ENCODE measurements around the gene TUBD1.
"Not testable (repeated sequence)": the region's sequence is repeated elsewhere in the genome, so short reads cannot be mapped to it uniquely, and the experiment has no call there.

Gene TUBD1

GRCh38 chr17:59845595-59846393 is 46.9 kb downstream of the TUBD1 start:
- TF ChIP-seq, protein P1, sequence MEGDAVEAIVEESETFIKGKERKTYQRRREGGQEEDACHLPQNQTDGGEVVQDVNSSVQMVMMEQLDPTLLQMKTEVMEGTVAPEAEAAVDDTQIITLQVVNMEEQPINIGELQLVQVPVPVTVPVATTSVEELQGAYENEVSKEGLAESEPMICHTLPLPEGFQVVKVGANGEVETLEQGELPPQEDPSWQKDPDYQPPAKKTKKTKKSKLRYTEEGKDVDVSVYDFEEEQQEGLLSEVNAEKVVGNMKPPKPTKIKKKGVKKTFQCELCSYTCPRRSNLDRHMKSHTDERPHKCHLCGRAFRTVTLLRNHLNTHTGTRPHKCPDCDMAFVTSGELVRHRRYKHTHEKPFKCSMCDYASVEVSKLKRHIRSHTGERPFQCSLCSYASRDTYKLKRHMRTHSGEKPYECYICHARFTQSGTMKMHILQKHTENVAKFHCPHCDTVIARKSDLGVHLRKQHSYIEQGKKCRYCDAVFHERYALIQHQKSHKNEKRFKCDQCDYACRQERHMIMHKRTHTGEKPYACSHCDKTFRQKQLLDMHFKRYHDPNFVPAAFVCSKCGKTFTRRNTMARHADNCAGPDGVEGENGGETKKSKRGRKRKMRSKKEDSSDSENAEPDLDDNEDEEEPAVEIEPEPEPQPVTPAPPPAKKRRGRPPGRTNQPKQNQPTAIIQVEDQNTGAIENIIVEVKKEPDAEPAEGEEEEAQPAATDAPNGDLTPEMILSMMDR (conservative IDR thresholded peaks at IDR 0.05) = no peak
- TF ChIP-seq ZFX (IDR thresholded peaks at IDR 0.05) = no peak
- peak overlapping the region; percentile 90; the same call in 1 of the 2 replicates for H3K27ac ChIP-seq

- H3K27ac ChIP-seq = peak overlapping the region; percentile 90
- TF ChIP-seq, protein P1 (conservative IDR thresholded peaks at IDR 0.05) = no peak
- TF ChIP-seq ZFX (IDR thresholded peaks at IDR 0.05) = no peak
Observed at GRCh38 chr17:59844884-59845594, 47.7 kb downstream of the TUBD1 start.

DNA sequence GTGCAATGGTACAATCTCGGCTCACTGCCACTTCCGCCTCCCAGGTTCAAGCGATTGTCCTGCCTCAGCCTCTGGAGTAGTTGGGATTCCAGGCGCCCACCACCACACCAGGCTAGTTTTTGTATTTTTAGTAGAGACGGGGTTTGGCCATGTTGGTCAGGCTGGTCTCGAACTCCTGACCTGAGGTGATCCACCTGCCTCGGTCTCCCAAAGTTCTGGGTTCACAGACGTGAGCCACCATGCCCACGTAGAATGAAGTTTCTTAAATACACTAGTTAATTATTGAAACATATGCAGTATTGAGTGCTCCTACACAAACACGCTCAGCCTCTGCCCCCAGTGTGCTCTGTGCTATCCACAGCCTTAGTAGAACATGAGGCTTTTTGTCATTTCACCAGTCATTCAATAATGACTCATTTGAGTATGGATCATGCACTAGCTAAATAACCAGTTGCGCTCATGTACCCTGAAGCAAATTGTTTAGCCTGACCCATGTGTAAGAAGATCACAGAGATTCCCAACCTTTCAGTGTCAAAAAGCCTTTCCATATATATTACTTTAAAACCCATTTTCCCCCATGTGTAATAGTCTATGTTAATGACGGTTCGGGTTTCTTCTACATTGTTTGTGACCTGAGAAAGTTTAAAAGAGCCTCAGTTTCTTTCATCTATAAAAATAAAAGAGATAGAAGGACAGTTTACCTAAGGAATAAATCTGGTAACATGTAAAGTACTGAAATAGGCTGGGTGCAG is 49.7 kb downstream of the TUBD1 start:
- TF ChIP-seq, protein P1 (conservative IDR thresholded peaks at IDR 0.05) = no peak
- no peak for TF ChIP-seq ZFX (IDR thresholded peaks at IDR 0.05)

GRCh38 chr17:59841882-59842263 is 50.9 kb downstream of the TUBD1 start:
- H3K27ac ChIP-seq = peak overlapping the region; percentile 18; the same call in 1 of the 2 replicates

More for the DNA sequence above, 49.7 kb downstream of the TUBD1 start:
- H3K27ac ChIP-seq = peak overlapping the region; percentile 79

DNA sequence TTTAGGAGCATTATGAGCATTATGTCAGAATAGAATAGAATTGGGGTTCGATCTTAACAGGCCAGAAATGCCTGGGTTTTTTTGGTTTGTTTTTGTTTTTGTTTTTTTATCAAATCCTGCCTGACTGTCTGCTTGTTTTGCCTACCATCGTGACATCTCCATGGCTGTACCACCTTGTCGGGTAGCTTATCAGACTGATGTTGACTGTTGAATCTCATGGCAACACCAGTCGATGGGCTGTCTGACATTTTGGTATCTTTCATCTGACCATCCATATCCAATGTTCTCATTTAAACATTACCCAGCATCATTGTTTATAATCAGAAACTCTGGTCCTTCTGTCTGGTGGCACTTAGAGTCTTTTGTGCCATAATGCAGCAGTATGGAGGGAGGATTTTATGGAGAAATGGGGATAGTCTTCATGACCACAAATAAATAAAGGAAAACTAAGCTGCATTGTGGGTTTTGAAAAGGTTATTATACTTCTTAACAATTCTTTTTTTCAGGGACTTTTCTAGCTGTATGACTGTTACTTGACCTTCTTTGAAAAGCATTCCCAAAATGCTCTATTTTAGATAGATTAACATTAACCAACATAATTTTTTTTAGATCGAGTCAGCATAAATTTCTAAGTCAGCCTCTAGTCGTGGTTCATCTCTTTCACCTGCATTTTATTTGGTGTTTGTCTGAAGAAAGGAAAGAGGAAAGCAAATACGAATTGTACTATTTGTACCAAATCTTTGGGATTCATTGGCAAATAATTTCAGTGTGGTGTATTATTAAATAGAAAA is 51.5 kb downstream of the TUBD1 start:
- not testable (repeated sequence) for H3K27ac ChIP-seq

DNA sequence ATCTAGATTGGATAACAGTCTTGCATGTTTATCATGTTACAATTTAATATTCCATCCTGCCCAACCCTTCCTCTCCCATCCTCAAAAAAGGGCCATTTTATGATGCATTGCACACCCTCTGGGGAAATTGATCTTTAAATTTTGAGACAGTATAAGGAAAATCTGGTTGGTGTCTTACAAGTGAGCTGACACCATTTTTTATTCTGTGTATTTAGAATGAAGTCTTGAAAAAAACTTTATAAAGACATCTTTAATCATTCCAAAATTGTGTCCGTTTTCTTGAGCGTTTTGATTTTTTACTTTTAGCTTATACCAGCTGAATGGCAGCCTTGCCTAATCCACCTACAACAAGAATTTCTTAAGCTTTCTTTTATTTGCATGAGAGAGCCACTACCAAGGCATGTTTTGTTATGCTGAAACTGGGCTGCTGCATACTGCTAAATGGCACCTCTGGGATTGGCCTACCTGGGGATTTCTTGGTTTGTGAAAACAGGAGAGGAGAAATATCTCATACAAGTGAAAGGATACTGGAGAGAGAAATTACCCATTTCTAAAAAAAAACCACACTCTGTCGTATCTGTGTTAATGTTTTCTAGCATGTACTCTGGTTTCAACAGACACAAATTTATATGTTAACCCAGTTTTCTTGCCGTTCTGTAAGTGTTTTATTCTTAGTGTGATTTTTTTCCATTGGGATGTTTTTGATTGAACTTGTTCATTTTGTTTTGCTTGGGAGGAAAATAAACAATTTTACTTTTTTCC is 52.2 kb downstream of the TUBD1 start:
- no peak overlapping the region for H3K27ac ChIP-seq
- no peak for TF ChIP-seq ZFX (IDR thresholded peaks at IDR 0.05)
- TF ChIP-seq, protein P1 (conservative IDR thresholded peaks at IDR 0.05) = no peak

DNA sequence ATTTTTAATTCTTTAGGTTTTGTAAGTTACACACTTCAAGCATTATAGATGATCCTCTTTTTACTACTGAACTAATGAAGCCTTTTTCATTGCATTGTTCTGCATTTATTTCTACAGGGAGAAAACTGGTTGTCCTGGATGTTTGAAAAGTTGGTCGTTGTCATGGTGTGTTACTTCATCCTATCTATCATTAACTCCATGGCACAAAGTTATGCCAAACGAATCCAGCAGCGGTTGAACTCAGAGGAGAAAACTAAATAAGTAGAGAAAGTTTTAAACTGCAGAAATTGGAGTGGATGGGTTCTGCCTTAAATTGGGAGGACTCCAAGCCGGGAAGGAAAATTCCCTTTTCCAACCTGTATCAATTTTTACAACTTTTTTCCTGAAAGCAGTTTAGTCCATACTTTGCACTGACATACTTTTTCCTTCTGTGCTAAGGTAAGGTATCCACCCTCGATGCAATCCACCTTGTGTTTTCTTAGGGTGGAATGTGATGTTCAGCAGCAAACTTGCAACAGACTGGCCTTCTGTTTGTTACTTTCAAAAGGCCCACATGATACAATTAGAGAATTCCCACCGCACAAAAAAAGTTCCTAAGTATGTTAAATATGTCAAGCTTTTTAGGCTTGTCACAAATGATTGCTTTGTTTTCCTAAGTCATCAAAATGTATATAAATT is 53.0 kb downstream of the TUBD1 start:
- no peak overlapping the region for H3K27ac ChIP-seq
- TF ChIP-seq ZFX (IDR thresholded peaks at IDR 0.05) = no peak
- TF ChIP-seq, protein P1 (conservative IDR thresholded peaks at IDR 0.05) = no peak

Data from C4-2B (cell line).